Stimulated activated CD4-positive, alpha-beta T cell treated with anti-CD3 and anti-CD28 coated beads, Interleukin-2, amount 100 ng/mL, for 24 hours (primary cell): ENCODE data around the gene SEC62.

Experiments
- DNase-seq, 2 donors: peaks; one replicate each; pipeline ENCODE4 v3.0.0-alpha.2; 2020

Gene SEC62

GRCh38 chr3:169966428-169966950 lies at the start of gene SEC62:
Gene SEC62 (plus strand): TSS chr3:169966807. CDS start chr3:169966823, 16 bp downstream.
- DNase-seq = peak; percentile 95

- DNase-seq = no peak
Measured at GRCh38 chr3:169923189-169923588, 43.4 kb upstream of the SEC62 start.

GRCh38 chr3:169923831-169924230 lies 42.8 kb upstream of the SEC62 start:
- DNase-seq = no peak

GRCh38 chr3:169929830-169930519 lies 36.6 kb upstream of the SEC62 start:
- no peak for DNase-seq

GRCh38 chr3:169930843-169931242 lies 35.8 kb upstream of the SEC62 start:
- DNase-seq = no peak

GRCh38 chr3:169931747-169932520 lies 34.7 kb upstream of the SEC62 start:
- no peak for DNase-seq

- no peak for DNase-seq
Measured at GRCh38 chr3:169939320-169939719, 27.3 kb upstream of the SEC62 start.

- DNase-seq = no peak
Measured at GRCh38 chr3:169939751-169940150, 26.9 kb upstream of the SEC62 start.

GRCh38 chr3:169940470-169941181 lies 26.0 kb upstream of the SEC62 start:
- DNase-seq = no peak

GRCh38 chr3:169945313-169945712 lies 21.3 kb upstream of the SEC62 start:
- DNase-seq = peak; percentile 33 to 40

- DNase-seq = no peak
Measured at GRCh38 chr3:169946336-169946735, 20.3 kb upstream of the SEC62 start.

- DNase-seq = no peak
Measured at GRCh38 chr3:169948559-169949448, 17.8 kb upstream of the SEC62 start.

- DNase-seq = no peak
Measured at GRCh38 chr3:169952045-169952444, 14.6 kb upstream of the SEC62 start.

- no peak for DNase-seq
Measured at GRCh38 chr3:169953462-169954141, 13.0 kb upstream of the SEC62 start.

GRCh38 chr3:169954142-169954756 lies 12.4 kb upstream of the SEC62 start:
- DNase-seq = no peak

- DNase-seq = no peak
Measured at GRCh38 chr3:169955406-169955805, 11.2 kb upstream of the SEC62 start.

- no peak for DNase-seq
Measured at GRCh38 chr3:169964176-169964575, 2.4 kb upstream of the SEC62 start.

- DNase-seq = no peak
Measured at GRCh38 chr3:169965562-169966427, 812 bp upstream of the SEC62 start.

- DNase-seq = peak; percentile 36 to 43
Measured at GRCh38 chr3:169966951-169967915, 626 bp downstream of the SEC62 start.
